GM12873 (cell line): ENCODE results near the gene MYOM3.

ENCODE experiments used
- TF ChIP-seq, protein P1 (sequence below): IDR thresholded peaks from 2 replicates; pipeline ENCODE4 v1.5.1; 2012; ENCODE audit warnings: low read depth, mild to moderate bottlenecking, moderate library complexity, low read length, control low read depth; ENCODE audit not compliant: insufficient read depth; ENCODE audit errors: missing control alignments

MYOM3 gene

GRCh38 chr1:24105368-24106160, 6.4 kb downstream of the MYOM3 start:
- TF ChIP-seq, protein P1, sequence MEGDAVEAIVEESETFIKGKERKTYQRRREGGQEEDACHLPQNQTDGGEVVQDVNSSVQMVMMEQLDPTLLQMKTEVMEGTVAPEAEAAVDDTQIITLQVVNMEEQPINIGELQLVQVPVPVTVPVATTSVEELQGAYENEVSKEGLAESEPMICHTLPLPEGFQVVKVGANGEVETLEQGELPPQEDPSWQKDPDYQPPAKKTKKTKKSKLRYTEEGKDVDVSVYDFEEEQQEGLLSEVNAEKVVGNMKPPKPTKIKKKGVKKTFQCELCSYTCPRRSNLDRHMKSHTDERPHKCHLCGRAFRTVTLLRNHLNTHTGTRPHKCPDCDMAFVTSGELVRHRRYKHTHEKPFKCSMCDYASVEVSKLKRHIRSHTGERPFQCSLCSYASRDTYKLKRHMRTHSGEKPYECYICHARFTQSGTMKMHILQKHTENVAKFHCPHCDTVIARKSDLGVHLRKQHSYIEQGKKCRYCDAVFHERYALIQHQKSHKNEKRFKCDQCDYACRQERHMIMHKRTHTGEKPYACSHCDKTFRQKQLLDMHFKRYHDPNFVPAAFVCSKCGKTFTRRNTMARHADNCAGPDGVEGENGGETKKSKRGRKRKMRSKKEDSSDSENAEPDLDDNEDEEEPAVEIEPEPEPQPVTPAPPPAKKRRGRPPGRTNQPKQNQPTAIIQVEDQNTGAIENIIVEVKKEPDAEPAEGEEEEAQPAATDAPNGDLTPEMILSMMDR = no peak

- TF ChIP-seq, protein P1 = no peak
Observed at GRCh38 chr1:24104854-24105253, 7.1 kb downstream of the MYOM3 start.

DNA sequence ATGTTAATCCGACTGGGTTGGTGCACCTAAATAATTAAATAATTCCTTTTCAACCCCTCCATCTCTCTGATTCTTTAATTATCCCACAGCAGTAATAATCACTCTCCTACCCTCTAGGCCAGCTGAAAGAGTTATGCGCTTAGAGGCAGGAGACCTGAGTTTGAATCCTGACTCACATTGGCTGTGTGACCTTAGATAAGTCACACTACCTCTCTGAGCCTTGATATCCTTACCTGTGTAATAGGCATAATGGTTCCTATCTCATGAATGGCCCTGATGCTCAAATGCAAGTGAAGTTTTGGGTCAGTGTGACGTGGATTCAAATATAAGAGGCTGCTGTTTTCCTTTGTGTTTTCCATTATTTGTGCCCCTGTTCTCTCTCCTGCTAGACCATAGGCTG, 8.1 kb downstream of the MYOM3 start:
- TF ChIP-seq, protein P1 = no peak

DNA sequence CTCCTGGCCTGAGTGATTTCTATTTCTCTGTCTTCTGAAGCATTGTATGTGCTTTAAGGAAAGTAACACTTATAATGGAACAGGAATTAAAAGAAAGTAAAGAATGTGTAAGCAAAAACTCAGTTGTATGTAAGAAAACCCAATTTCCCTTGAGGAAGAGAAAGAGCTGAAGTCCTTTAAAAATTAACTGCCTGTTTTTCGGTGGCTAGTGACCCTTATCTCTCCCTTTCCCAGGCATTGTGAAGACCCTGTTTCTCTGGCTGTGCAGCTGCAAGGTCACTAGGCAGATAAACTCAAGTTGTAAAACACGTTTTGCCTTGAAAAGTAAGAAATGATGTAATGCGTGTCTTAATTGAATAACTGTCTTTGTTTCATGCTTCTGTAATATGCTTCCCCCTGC, 8.5 kb downstream of the MYOM3 start:
- TF ChIP-seq, protein P1 = no peak

GRCh38 chr1:24102961-24103360, 9.0 kb downstream of the MYOM3 start:
- TF ChIP-seq, protein P1 = no peak

DNA sequence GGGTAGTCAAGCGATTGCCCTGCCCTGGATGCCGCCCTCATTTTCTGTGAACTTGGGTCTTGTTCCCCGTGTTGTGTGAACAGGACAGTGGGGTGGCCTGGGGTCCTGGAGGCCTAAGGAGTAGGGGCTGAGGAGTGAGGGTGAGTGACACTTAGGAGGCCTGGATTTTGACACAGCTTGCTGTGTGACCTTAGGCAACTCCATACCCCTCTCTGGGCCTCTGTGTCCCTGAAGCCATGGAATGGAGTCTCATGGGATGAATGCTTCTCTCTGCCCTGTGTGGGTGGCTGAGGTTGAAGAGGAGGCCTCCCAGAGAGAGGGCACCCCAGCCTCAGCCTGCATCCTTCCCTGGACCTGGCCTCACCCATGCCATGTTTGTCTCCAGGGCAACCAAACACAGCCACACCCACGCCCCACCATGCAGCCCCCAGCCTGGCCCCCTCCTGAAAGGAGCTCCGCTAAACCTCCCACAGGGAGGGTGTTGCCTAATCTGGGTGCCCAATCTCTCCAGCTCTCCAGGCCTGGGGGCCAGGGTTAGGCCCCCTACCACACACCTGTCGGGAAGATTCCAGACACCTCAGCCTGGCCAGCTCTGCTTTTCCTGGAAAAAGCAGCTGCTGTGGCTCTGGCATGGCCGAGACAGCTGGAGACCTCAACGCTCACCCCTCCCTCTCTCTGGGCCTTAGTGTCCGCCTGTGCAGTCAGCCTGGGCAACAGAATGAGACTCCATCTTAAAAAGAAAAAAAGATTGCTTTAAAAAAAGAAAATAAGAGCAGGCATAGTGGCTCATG, 9.9 kb downstream of the MYOM3 start:
- TF ChIP-seq, protein P1 = no peak
